ENCODE measurements around the gene MGAT1. TPM values are rescaled to one million over a fixed set of nuclear protein-coding genes. Genes with fewer than 3 reads are reported as not detected.

MGAT1 gene
- polyA plus RNA-seq, 2 donors: 84.0 to 108 TPM

DNA sequence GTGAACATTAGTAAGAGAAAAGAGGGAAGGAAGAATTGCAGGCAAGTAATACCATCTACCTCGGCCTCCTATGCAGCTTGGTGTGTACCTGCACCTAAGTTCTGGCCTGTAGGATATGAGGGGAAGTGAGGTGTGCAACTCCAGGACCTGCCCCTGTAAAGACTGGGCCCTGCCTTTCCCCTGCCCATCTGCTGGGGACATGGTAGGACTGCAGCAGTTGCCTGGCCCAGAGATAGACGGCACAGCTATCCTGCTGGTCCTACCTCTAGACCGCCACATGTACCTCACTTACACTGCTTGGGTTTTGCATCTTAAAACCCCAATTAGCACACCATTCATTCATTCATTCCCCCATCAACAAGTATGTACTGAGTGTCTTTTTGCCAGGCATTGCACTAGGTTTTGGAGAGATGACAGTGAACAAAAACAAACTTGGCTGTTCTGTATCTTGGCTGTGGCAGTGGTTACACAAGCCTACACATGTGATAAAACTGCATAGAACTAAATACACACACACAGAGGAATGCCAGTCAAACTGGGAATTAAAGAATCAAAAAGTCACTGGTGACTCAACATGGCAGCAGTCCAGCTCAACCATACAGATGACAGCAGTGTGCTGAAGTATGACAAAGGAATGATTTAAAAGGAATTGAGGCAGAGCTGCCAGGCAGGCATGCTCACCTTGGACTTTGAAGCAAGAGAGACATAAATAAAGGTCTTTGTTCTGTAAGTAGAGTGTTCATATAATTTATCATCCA, 23.3 kb upstream of the MGAT1 start:
- H3K27ac ChIP-seq (ENCODE audit: low read depth in 2 of 2, low read length in 1 of 2): peak overlapping the region; percentile 69 to 82
- peaks cover 9 to 23% of the 10 kb centered on the region in 2 donors for H3K4me1 ChIP-seq (ENCODE audit: control insufficient read depth in 2 of 2, insufficient read depth in 2 of 2, low read length in 1 of 2)
- no peaks in the 10 kb centered on the region for H3K27me3 ChIP-seq (ENCODE audit: control insufficient read depth in 1 of 2, insufficient read depth in 2 of 2, low read length in 2 of 2)
- no peaks in the 10 kb centered on the region for H3K9me3 ChIP-seq (ENCODE audit: control insufficient read depth in 2 of 2, insufficient read depth in 1 of 2, low read depth in 1 of 2, low read length in 1 of 2)
- no peak overlapping the region for H3K4me3 ChIP-seq (ENCODE audit: low read depth in 1 of 2, low read length in 2 of 2)
- H3K36me3 ChIP-seq (ENCODE audit: control insufficient read depth in 2 of 2, insufficient read depth in 2 of 2, low read length in 1 of 2): no peaks in the 10 kb centered on the region
- 48 to 64% methylated on average over 3 of the region's 3 CpGs for WGBS, 2 donors

DNA sequence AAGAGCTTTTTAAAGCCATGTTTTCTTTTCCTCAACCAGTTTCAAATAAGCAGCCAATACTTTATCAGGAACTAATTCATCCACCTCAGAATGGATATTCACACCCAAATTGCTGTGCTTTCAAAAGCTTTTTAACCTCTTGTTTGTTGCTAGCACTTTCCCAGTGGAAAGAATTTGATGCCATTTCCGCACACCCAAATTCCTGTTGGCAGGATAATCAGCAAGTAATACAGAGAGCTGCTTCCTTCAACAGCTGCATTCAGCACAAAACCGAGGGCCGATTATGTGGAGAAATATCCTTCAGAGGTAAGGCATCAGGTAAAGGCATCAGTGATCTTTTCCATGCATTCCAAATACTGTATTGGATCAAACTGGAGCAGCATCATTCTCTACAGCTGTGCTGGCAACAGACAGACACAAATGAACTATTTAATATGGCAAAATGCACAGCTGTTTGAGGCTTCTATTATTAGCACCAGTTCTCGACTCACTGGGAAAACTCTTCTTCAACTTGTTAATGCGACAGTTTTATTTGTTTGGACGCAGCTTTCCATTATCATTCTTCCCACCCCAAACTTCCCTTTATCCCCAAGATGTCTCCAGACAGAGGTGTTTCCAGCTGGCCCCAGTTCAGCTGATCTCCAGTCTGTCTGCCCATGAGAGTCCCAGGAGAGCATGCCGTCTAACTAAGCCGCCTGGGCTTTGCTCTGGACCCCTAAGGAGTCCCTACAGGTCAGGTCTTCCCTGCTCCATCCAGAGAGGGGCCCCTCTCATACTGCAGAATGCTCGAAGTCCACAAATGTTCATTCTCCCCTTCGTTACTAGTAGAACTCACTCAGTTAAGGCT, 22.2 kb upstream of the MGAT1 start:
- Histone ChIP-seq H3K9me3 (ENCODE audit: control insufficient read depth in 2 of 2, insufficient read depth in 1 of 2, low read depth in 1 of 2, low read length in 1 of 2) (no peaks in the 10 kb centered on the region), H3K27ac (ENCODE audit: low read depth in 2 of 2, low read length in 1 of 2) (peak overlapping the region; percentile 69 to 82), H3K36me3 (ENCODE audit: control insufficient read depth in 2 of 2, insufficient read depth in 2 of 2, low read length in 1 of 2) (no peaks in the 10 kb centered on the region), H3K4me3 (ENCODE audit: low read depth in 1 of 2, low read length in 2 of 2) (no peak overlapping the region), H3K27me3 (ENCODE audit: control insufficient read depth in 1 of 2, insufficient read depth in 2 of 2, low read length in 2 of 2) (no peaks in the 10 kb centered on the region), H3K4me1 (ENCODE audit: control insufficient read depth in 2 of 2, insufficient read depth in 2 of 2, low read length in 1 of 2) (peaks cover 8 to 20% of the 10 kb centered on the region in 2 donors)
- WGBS, 2 donors: 58 to 60% methylated on average over 10 of the region's 10 CpGs

DNA sequence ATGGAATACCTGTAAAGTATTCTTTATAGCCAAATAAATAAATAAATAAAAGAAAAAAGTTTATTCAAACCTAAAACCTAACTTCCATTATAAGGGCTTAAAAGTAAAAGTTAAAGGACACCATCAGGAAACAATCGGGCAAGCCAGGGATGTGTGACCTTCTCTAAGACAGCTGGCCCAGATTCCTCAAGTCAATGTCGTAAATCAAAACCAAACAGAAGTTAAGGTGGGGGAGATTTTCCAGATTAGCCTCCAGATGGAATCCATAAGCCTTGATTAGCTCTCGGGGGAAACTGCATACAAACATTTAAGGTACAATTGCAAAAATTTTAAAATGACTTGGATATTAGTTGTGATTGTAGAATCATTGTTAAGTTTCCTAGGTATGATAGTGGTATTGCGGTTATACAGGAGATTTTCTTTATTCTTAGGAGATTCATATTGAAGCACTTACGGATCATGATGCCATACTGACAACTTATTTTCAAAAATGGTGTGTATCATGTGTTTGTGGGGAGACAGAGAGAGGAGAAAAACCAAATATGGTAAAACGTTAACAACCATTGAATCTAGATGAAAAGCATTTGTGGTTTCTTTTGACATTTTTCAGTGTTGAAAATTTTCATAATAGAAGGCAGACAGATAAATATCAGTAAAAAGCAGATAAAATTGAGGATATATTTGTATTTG, 21.5 kb upstream of the MGAT1 start:
- WGBS, 2 donors: 62 to 76% methylated on average over 6 of the region's 6 CpGs
- Histone ChIP-seq H3K27me3 (ENCODE audit: control insufficient read depth in 1 of 2, insufficient read depth in 2 of 2, low read length in 2 of 2) (no peaks in the 10 kb centered on the region), H3K9me3 (ENCODE audit: control insufficient read depth in 2 of 2, insufficient read depth in 1 of 2, low read depth in 1 of 2, low read length in 1 of 2) (no peaks in the 10 kb centered on the region), H3K4me3 (ENCODE audit: low read depth in 1 of 2, low read length in 2 of 2) (no peak overlapping the region), H3K36me3 (ENCODE audit: control insufficient read depth in 2 of 2, insufficient read depth in 2 of 2, low read length in 1 of 2) (no peaks in the 10 kb centered on the region), H3K27ac (ENCODE audit: low read depth in 2 of 2, low read length in 1 of 2) (no peak overlapping the region), H3K4me1 (ENCODE audit: control insufficient read depth in 2 of 2, insufficient read depth in 2 of 2, low read length in 1 of 2) (peaks cover 5 to 19% of the 10 kb centered on the region in 2 donors)

DNA sequence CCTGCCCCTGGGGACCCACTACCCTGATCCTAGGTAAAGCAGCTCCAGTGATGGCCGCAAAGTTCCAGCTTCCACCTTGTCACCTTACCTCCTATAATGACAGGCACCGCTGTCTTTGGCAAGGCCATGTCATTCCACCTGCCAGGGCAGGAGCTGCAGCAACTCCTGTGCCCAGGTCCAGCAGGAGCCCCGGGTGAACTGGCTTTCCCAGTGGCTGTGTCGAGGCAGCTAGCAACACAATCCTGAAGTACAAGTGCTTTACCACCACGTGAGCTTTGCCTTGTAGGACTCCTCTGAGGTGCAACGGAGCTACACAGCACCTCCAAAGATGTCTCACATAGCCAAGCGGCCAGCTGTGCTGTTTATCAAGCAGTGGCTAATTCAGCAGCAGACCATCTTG, 20.7 kb upstream of the MGAT1 start:
- Histone ChIP-seq H3K36me3 (ENCODE audit: control insufficient read depth in 2 of 2, insufficient read depth in 2 of 2, low read length in 1 of 2) (no peaks in the 10 kb centered on the region), H3K27me3 (ENCODE audit: control insufficient read depth in 1 of 2, insufficient read depth in 2 of 2, low read length in 2 of 2) (no peaks in the 10 kb centered on the region), H3K4me3 (ENCODE audit: low read depth in 1 of 2, low read length in 2 of 2) (no peak overlapping the region), H3K27ac (ENCODE audit: low read depth in 2 of 2, low read length in 1 of 2) (no peak overlapping the region), H3K4me1 (ENCODE audit: control insufficient read depth in 2 of 2, insufficient read depth in 2 of 2, low read length in 1 of 2) (peaks cover 5 to 19% of the 10 kb centered on the region in 2 donors), H3K9me3 (ENCODE audit: control insufficient read depth in 2 of 2, insufficient read depth in 1 of 2, low read depth in 1 of 2, low read length in 1 of 2) (no peaks in the 10 kb centered on the region)
- WGBS, 2 donors: 70 to 75% methylated on average over 7 of the region's 7 CpGs

DNA sequence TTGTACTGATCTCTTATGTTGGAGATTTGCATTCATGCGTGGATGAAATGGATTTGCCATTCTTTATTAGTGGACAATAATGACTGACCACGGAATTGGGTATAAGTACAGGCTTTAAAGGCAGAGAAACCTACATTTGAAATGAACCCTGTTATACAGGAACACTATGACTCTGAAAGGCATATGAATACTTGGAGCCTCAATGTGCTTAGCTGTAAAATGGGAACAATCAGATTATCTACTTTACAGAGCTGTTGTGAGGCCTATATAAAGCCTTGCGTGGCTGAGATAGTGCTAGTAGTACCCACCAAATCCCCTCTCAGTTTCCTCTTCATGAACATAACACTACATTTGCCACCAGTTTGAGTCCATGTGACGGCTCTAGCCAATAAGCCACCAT, 18.9 kb upstream of the MGAT1 start:
- H3K27ac ChIP-seq (ENCODE audit: low read depth in 2 of 2, low read length in 1 of 2): no peak overlapping the region
- no peaks in the 10 kb centered on the region for H3K27me3 ChIP-seq (ENCODE audit: control insufficient read depth in 1 of 2, insufficient read depth in 2 of 2, low read length in 2 of 2)
- no peaks in the 10 kb centered on the region for H3K9me3 ChIP-seq (ENCODE audit: control insufficient read depth in 2 of 2, insufficient read depth in 1 of 2, low read depth in 1 of 2, low read length in 1 of 2)
- peaks cover 5 to 19% of the 10 kb centered on the region in 2 donors for H3K4me1 ChIP-seq (ENCODE audit: control insufficient read depth in 2 of 2, insufficient read depth in 2 of 2, low read length in 1 of 2)
- WGBS, 2 donors: 86 to 88% methylated on average over 4 of the region's 4 CpGs
- H3K36me3 ChIP-seq (ENCODE audit: control insufficient read depth in 2 of 2, insufficient read depth in 2 of 2, low read length in 1 of 2): no peaks in the 10 kb centered on the region
- H3K4me3 ChIP-seq (ENCODE audit: low read depth in 1 of 2, low read length in 2 of 2): no peak overlapping the region

DNA sequence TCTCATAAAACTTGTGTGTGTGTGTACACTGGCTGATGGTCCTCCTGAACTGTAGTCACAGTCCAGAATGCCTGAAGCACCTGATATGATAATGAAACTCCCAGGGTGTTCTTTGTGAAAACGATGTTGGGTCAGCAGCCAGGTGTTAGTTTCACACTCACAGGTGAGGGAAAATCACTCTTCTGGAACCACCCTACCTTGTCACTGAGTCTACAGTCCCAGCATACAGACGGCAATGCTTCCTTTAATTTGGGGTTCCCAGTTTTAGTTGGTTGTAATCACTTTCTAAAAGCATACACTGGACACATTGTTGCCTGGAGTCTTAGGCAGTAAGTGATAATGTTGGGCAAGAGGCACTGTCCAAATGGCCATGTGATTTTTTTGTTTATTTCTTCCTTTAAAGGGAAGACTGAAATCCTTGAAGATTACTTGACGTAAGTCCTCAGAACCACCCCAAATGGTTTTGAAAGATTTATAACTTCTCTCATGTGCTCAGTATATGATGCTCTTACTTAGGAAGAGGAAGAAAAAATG, 18.2 kb upstream of the MGAT1 start:
- peak overlapping the region; percentile 64 to 67 for H3K27ac ChIP-seq (ENCODE audit: low read depth in 2 of 2, low read length in 1 of 2)

DNA sequence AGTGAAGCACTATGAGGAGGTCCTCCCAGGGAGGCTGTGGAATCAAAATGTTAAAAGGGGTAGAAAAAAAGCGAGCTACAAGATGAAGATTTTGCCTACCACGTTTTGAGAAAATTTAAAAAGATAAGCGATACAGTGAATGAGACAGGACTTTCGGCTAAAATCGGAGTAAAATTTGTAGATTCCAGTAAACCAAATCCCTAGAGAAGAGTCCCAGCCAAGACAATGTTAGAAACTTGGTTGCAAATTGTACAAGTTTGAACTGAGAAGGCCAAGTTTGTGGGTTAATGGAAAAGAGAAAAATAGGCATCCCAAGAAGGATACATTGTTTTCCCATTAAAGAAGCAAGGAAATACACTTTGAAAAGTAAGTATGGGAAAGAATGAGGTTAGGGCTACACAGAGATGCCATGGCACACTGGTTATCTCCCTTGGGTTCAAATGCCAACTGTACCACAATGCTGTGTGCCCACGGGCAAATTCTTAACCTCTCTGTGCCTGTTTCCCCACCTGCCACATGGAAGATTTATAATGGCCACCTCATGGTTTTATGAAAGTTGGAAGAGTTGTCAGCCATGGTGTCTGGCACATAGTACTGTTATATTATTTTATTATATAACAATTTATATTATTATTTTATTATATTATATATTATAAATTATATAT, 16.2 kb upstream of the MGAT1 start:
- 77 to 81% methylated on average over 6 of the region's 6 CpGs for WGBS, 2 donors
- H3K27ac ChIP-seq (ENCODE audit: low read depth in 2 of 2, low read length in 1 of 2): no peak overlapping the region
- no peaks in the 10 kb centered on the region for H3K36me3 ChIP-seq (ENCODE audit: control insufficient read depth in 2 of 2, insufficient read depth in 2 of 2, low read length in 1 of 2)
- no peaks in the 10 kb centered on the region for H3K27me3 ChIP-seq (ENCODE audit: control insufficient read depth in 1 of 2, insufficient read depth in 2 of 2, low read length in 2 of 2)
- peaks cover 0 to 11% of the 10 kb centered on the region in 2 donors for H3K4me1 ChIP-seq (ENCODE audit: control insufficient read depth in 2 of 2, insufficient read depth in 2 of 2, low read length in 1 of 2)
- no peak overlapping the region for H3K4me3 ChIP-seq (ENCODE audit: low read depth in 1 of 2, low read length in 2 of 2)
- no peaks in the 10 kb centered on the region for H3K9me3 ChIP-seq (ENCODE audit: control insufficient read depth in 2 of 2, insufficient read depth in 1 of 2, low read depth in 1 of 2, low read length in 1 of 2)

More for the DNA sequence above, 18.2 kb upstream of the MGAT1 start:
- H3K4me1 ChIP-seq (ENCODE audit: control insufficient read depth in 2 of 2, insufficient read depth in 2 of 2, low read length in 1 of 2): peaks cover 5 to 18% of the 10 kb centered on the region in 2 donors
- no peaks in the 10 kb centered on the region for H3K9me3 ChIP-seq (ENCODE audit: control insufficient read depth in 2 of 2, insufficient read depth in 1 of 2, low read depth in 1 of 2, low read length in 1 of 2)
- WGBS, 2 donors: 47 to 53% methylated on average over 3 of the region's 3 CpGs
- no peaks in the 10 kb centered on the region for H3K27me3 ChIP-seq (ENCODE audit: control insufficient read depth in 1 of 2, insufficient read depth in 2 of 2, low read length in 2 of 2)
- H3K36me3 ChIP-seq (ENCODE audit: control insufficient read depth in 2 of 2, insufficient read depth in 2 of 2, low read length in 1 of 2): no peaks in the 10 kb centered on the region
- H3K4me3 ChIP-seq (ENCODE audit: low read depth in 1 of 2, low read length in 2 of 2): no peak overlapping the region

DNA sequence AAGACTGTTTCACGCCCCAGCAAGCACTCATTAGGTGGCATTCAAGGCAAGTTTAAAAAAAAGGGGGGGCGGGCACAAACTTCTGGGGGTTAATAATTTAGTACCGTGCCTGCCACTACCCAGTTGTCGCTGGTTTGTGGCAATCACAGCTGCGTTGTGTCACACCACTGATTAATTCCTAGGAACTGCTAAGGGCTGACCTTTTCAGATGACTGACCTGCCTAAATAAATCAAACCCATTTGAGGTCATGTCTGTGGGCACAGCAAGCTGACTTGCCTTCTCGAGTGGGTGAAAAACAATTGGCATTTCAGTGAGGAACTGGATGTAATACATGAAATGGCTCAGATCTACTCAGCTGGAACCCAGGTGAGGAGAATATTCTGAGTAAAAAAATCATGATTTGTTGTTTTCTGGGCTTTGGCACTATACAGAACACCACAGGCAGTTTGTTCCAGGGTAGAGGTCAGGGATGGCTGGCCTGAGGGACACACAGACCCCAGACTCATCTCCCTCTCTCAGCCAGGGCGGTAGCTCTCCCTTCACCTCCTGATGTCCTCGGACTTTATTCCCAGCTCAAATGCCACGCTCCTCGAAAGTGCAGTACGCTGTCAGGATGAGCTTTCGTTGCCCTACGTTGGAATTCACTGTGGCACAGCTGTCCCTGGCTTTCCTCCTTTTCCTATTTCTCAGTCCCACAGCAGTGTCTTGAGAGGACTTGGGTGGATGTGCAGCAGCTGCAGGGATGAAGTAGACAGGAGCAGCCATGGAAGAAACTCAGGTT, 15.5 kb upstream of the MGAT1 start:
- WGBS, 2 donors: 55 to 63% methylated on average over 13 of the region's 13 CpGs
- Histone ChIP-seq H3K27ac (ENCODE audit: low read depth in 2 of 2, low read length in 1 of 2) (peak overlapping the region in 1 of 2 donors; percentile 3), H3K4me3 (ENCODE audit: low read depth in 1 of 2, low read length in 2 of 2) (no peak overlapping the region), H3K36me3 (ENCODE audit: control insufficient read depth in 2 of 2, insufficient read depth in 2 of 2, low read length in 1 of 2) (no peaks in the 10 kb centered on the region), H3K27me3 (ENCODE audit: control insufficient read depth in 1 of 2, insufficient read depth in 2 of 2, low read length in 2 of 2) (no peaks in the 10 kb centered on the region), H3K4me1 (ENCODE audit: control insufficient read depth in 2 of 2, insufficient read depth in 2 of 2, low read length in 1 of 2) (peaks cover 0 to 5% of the 10 kb centered on the region in 2 donors), H3K9me3 (ENCODE audit: control insufficient read depth in 2 of 2, insufficient read depth in 1 of 2, low read depth in 1 of 2, low read length in 1 of 2) (no peaks in the 10 kb centered on the region)
